GM20431 (cell line): Measurements from ENCODE around the gene DDRGK1.
"Not testable (repeated sequence)": the region's sequence is repeated elsewhere in the genome, so short reads cannot be mapped to it uniquely, and the experiment has no call there.

Experiments
- in situ Hi-C: fragments of 300-500 bp; cut with MseI, MboI; formaldehyde crosslinking; loops from one replicate; pipeline ENCODE4 v1.15.0; 2020; ENCODE audit warnings: low sequenced_read_pairs; ENCODE audit not compliant: unreplicated experiment

The DDRGK1 gene

DNA sequence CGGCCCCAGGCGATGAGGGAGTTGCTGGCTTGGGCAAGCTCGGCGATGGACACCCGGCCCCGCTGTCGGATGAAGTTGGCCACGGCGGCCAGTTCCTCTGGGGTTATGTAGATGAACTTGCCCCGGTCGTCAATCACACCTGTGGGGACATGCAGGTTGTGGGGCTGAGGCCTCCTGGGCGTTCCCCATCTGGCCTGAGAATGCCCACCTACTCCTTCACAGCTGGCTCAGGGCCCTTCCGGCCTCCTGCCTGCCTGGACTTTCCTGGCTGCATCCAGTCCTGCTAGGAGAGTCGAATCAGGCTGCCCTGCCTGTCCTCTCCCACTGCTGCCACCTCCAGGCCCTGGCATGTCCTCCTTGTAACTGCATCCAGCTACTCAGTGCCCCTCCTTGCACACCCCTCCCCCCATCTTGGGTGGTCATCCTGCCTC lies 13.8 kb downstream of the DDRGK1 start:
- in situ Hi-C loops, result no loop called here

DNA sequence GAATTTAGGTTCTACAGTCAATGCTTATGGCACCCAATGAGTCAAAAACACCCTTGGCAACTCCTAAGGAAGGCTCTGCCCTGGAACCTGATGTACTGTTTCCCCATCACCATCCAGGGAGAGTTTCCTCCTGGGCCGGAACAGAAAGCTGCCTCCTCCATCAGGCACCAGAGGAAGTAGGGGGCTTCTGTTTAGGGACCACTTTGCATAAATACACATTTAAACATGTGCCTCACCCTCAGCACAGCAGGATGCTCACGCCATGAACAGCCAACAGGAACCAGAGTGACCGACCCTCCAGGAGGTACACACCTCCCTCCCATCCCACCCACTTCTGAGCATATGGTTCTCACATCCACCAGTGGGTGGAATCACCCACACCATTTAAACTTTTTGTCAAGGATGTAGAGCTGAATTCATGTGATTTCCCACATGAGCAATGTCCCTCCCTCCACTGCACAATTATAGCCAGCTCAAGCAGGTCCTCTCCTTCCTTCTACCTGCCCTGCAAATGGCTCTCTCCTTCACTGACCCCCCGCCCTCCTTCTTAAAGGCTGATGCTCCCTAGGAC lies 14.8 kb downstream of the DDRGK1 start:
- in situ Hi-C loops, result no loop called here

DNA sequence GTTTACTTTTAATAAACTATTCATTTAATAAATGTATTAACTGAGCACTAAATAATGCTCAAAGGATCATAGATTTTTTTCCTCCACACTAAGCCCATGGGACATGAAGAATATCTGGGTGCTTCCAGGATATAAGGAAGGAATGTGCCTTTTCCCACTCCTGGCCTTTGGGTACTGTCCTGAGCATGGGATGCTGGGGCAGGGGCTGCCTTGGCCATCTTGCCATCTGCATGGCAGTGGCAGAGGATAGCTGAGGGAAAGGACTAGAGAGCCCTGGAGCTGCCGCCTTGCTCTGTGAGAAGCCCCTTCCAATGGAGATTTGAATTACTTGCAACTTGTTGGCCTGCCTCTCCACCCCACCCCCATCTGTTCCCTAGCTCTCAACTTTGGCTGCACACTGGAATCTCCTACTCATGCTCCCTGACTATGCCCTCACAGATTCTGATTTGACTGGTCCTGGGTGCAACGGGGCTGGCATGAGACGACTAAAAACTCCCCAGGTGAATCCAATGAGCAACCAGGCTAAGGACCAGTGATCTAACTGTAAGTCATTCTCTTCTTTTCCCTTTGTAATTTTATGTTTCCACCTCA lies 15.6 kb downstream of the DDRGK1 start:
- in situ Hi-C loops, result no loop called here

DNA sequence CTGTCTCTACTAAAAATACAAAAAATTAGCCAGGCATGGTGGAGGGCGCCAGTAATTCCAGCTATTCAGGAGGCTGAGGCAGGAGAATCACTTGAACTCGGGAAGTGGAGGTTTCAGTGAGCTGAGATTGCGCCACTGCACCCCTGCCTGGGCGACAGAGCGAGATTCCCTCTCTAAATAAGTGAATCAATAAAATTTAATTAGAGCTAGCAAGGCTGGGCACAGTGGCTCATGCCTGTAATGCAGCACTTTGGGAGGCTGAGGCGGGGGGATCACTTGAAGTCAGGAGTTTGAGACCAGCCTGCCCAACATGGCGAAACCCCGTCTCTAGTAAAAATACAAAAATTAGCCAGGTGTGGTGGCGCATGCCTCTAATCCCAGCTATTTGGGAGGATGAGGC lies 16.6 kb downstream of the DDRGK1 start:
- in situ Hi-C loops, result not testable (repeated sequence)

DNA sequence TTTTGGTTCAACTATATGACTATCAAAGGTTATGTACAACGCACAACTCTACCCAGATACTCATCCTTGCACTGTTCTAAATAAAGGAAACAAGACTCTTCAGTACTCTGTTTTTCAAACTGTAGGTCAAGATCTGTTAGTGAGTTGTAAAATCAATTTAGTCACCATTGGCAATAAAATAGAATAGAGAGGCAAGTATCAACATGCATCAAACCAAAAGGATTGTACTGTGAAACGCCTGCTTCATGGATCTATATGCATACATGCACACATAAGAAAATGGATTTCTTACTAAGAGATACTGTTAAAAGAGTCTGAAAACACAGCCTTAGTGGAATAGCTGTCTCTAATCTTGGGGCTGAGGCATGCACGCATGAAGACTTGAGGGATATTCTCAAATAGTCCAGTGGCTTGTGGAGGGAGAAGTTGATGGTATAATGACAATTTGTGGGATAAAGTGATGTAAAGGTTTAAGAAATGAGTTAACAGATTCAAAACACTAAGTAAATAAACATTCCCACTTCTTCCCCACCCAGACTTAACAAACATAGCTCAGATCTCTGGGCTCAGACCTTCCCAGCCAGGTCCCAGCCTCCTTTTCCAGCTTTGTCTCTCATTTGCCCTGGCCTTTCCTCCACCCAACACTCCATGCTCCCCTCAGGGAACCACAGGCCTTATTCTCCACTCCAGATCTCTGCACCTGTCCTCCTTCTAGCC lies 20.4 kb downstream of the DDRGK1 start:
- in situ Hi-C loops, result no loop called here

DNA sequence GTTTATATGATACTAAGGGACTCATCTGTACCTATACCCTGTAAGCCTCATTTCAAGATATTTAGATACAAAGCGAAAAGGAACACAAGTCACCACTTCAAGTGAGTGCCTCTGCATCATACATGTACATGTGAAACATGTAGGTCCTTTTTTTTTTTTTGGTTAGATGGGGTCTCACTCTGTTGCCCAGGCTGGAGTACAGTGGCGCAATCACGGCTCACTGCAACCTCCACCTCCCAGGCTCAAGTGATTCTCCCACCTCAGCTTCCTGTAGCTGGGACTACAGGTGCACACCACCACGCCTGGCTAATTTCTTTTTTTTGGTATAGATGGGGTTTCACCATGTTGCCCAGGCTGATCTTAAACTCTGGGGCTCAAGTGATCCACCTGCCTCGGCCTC lies 22.1 kb downstream of the DDRGK1 start:
- in situ Hi-C loops, result not testable (repeated sequence)

DNA sequence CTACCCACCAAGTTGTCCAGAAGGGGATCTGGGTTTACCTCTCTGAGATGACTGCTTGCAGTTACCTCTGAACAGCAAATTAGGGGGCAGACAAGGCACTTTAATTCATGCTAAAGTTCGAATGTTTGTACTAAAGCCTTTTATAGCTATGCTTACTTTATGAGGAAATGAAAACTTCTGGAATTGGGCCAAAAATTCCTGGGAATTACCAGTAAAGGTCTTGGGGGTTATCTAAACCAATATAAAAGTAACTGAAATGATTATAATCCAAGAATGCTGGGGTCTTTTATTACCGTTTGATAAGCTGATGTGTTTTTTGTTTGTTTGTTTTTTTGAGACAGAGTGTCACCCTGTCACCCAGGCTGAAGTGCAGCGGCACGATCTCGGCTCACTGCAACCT lies 23.2 kb downstream of the DDRGK1 start:
- in situ Hi-C loops, result no loop called here

DNA sequence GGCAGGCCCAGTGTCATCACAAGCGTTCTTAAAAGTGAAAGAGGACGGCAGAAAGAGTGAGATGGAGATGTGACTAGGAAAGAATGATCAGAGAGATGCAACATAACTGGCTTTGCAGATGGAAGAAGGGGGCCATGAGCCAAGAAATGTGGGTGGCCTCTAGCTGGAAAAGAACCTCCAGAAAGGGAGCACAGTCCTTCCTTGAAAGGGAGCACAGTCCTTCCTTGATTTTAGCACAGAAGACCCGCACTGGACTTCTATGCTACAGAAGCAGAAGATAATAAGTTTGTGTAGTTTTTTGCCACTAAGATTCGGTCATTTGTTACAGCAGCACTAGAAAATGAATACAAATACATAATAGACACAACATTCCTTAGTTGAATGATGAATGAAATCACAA lies 24.2 kb downstream of the DDRGK1 start:
- in situ Hi-C loops, result no loop called here

DNA sequence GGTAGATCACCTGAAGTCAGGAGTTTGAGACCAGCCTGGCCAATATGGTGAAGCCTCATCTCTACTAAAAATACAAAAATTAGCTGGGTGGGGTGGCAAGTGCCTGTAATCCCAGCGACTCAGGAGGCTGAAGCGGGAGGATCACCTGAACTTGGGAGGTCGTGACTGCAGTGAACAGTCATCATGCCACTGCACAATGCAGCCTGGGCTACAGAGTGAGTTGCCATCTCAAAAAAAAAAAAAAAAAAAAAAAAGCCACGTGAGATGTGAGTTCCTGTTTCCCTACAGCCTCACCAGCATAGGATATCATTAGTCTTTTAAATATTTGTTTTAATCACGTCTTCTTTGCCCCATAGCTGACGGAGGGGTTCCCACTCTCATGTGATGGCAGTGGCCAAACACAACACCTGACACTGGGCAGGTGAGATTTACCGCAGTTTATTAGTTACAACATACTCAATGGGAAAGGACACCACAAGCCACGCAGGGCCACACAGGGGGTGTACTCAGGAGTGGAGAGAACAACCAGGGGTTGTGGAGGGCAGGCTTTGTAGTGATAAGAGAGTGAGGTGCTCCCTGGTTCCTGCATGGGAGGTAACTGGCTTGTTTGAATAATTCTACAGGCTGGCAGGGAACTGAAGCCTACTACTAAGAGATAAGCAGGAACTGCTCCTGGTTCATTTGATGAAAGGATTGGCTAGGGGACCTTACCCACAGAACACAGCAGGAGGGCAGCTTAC lies 26.6 kb downstream of the DDRGK1 start:
- in situ Hi-C loops, result no loop called here

DNA sequence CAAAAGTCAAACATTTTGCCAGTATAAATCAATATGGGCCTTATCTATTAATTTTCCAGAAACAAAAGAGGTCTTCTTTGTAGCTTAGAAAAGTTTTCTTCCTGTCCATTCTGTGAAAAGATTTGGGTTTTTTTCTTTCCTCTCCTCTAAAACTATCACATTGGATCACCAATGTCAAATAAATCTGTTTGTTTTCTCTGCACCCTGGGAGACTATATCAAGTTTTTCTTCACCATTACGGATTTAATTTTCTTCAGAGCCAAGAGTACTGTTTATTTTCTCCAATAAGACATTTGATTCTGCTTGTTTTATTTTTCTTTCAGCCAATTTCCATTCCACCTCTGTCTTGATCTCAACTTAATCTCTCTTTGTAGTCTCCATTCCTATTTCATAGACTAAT lies 29.2 kb downstream of the DDRGK1 start:
- in situ Hi-C loops, result no loop called here

DNA sequence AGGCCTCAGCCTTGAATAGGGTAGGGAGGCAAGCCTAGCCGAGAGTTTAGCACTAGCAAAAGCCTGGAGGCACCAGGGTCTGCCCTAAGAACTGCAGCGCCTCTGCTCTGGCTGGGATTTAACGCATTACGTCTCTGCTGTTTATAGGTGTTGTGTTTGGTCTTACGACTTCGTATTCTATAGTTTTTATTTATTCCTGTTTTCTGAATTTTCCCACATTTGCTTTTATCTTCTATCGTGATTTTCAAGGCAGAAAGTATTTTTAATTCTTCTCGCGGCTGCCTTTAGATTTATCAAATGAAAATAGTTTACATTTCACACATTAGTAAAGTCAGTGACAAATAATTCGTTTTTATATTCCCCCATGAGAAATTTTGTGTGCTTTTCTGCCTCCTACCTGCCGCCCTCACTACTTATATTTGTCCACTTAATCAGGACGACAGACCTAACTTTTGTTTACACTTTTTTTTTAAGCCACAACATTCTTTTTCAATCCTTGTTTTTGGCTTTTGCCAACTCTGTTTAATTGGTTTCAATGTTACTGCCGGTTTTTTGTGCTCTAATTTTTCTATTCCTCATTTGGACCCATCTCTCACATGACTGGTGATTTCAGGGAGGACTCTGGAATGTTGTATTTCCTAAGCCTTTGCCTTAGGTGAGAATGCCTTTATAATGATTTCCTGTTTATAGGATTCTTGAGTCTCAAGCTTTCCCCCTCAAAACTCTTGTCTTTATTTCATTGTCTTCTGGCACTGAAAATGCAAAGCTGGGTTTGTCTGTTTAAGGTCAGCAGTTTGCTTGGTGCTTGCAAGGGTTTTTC lies 29.8 kb downstream of the DDRGK1 start:
- in situ Hi-C loops, result no loop called here

DNA sequence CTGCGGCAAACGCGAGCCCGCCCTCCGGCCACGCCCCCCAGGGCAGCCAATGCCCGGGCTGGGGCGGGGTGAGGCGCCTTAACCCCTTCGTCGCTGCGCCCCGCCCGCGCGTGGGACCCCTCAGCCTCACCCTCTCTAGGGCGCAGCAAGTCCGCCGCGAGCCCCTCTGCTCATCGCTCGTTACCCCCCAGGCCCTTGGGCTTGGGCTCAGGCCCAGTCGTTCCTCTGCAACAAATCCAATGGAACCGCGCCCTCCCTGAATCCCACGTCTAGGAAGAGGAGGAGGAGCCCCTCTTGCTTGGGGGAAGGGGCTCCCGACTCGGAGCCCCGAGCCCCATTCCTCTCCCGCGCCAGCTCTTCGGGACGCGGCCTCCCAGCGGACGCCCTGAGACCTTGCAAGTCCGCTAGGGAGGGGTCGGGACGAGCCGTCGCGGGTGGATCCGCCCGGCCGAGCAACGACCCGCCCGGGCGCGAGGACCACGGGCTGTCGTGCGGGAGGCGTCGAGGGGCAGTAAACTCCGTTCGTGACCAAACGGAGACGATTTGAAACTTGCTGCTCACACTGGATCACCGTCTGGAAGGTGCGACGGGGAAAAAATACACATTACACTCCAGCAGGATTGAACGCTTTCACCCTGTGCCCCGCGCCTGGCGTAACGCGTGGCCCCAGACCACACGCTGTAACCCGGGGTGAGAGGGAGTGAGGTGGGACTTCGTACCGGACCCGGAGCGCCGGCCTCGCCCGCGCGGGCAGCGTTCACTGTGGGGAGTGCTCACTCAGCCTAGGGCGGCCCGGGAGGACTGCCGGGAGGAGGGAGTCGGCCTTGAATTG lies 30.7 kb downstream of the DDRGK1 start:
- in situ Hi-C loops, result no loop called here

DNA sequence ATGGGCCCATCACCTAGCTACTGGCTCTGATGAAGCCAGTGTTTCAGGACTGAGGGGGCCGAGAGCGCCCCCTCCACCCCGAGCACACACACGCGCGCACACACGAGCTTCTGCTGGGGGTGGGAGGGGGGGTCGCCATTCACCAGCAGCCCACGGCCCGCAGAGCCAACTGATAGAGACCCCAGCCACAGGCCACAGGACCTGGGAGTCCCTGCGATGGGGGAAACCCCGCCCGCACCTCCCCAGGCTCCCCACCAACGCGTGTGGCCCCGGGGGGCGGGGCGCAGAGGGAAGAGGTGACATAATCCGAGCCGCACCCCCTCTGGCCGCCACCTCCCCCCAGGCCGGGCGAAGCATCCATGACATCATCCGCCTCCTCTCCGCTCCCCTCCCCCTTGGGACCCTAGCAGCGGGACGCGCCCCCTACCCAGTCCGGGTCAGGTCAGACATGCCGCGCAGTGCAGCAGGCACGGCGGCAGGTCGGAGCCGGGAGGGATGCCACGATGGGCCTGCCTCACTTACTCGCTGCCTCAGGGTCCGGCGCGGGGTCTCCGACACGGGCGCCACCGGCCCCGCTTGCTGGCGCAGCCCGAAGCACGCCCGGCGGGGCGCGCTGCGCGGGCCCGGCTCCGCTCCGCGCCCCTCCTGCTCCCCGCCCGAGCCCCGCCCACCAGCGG lies 31.4 kb downstream of the DDRGK1 start, which contains the start of gene LZTS3:
Gene LZTS3, minus strand, starts transcription at position 617 of the 677 bp plus-strand sequence. CDS start 6,386 bp downstream, outside the sequence.
- in situ Hi-C loops, result no loop called here

DNA sequence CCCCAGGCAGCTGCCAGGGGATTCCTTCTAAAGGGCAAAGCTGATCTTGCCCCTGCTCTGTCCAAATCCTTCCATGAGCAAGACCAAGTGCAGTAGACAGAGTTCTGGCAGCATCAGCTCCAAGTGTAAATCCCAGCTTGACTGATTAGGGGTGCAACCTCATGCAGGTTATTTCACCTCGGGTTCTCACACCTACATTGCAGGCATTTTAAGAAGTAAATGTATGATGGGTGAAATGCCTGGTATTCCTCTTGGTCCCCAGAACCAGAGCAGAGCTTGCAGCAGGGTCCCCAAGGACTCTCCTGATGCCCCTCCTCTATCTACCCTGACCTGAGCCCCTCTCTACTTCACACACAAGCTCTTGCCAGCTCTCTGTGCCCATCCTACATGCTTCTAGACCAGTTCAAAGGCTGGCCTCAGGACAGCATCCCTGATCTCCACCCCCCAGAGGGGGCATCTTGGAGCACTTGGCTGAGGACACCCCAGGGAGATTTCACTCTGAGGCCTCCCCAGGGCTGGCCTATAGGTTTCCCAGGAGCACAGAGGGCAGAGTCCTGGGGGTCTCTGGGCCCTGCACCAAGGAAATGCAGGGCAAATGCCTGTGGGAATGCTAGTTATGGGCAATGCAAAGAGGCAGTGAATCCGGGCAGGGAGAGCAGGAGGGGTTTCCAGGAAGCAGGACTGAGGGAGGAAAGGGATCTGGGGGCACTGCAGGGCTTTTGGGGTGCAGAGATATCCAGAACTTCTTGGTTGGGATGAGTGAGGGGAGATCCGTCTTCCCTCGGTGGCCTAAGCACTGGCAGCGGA lies 32.2 kb downstream of the DDRGK1 start:
- in situ Hi-C loops, result no loop called here

DNA sequence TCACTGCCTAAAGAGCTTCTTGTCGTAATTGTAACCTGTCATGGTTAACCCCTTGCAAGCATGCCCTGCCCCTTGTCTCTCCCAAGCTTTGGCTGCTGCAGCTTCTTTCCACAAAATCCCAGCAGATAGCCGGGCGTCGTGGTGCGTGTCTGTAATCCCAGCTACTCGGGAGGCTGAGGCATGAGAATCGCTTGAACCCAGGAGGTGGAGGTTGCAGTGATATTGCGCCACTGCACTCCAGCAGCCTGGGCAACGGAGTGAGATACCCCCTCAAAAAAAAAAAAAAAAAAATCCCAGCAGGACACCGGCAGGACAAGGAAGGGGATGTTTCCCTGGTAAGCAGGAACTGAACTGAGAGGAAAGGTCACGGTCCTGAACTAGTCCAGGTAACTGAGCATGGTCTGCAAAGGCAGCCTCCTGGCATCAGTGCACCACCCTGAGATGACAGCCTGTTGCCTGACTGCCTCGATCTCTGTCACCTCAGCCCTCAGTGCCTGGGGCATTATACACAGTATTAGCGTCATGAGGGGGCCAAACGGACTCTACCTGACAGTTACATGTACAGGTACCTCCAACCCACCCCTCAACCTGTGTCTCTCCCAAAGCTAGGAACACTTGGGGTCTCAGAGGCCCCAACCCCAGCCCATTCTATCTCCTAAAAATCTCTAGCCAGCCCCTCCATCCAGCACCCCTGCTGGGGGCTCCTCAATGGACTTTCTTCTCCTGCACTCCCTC lies 32.9 kb downstream of the DDRGK1 start:
- in situ Hi-C loops, result no loop called here

DNA sequence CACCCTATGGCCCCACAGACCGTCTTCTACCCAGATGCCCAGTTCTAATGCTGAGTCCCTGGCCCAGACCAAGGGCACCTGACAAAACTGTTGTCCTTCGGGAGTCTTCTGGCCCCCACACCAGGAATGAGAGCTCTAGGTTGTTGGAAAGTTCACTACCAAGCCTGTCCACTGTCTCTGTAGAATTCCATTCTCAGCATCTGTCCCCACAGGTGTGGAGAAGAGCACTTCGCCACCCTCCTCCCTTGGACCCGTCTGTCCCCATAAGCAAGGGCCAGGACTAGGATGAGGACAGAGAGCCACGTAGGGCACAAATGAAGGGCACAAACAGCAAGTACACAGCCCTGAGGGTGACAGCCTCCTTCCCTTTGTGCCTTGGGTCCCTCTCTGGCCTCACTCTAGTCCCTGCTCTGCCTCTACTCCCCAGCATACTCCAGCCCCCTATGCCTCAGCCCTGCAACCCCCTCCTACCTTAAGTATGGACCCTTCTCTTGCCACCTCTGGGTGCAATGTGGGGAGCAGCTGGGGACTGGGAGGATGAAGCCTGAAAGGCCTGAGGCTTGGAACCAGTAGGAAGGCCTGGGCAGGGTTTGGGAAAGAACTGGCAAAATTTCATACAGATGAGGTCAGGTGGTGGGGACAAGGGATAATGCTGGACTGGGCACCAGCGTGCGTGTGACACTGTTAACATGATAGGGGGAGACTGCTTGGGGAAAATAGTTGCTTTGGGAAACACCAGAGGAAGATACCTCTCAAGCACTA lies 35.5 kb downstream of the DDRGK1 start:
- in situ Hi-C loops, result no loop called here
